HepG2 (cell line): ENCODE measurements around the gene TMEM95. TPM values are rescaled to one million over a fixed set of nuclear protein-coding genes. Genes with fewer than 3 reads are reported as not detected.

Experiments
- FLYWCH1 ChIP-seq: sonication (generic); formaldehyde crosslinking; IDR thresholded peaks from 2 replicates; pipeline ENCODE4 v1.8.1; 2023; ENCODE audit warnings: mild to moderate bottlenecking, missing genetic modification reagents
- FOXA1 ChIP-seq, 2 experiments: fragments of 450-650 bp in 1 of 2; sonication (generic) in 1 of 2; formaldehyde crosslinking in 1 of 2; IDR thresholded peaks; 2 replicates each; pipeline versions ENCODE4 v1.4.0 to v1.6.1; 2016 to 2020; ENCODE audit warnings: missing genetic modification reagents in 1 of 2
- HDAC2 ChIP-seq: sonication (generic); formaldehyde crosslinking; IDR thresholded peaks from 2 replicates; pipeline ENCODE4 v1.4.0; 2020; ENCODE audit warnings: missing genetic modification reagents
- ISX ChIP-seq: sonication (generic); formaldehyde crosslinking; conservative IDR thresholded peaks from 2 replicates; pipeline ENCODE4 v1.5.0; 2020; ENCODE audit warnings: missing genetic modification reagents
- JARID2 ChIP-seq: sonication (generic); formaldehyde crosslinking; IDR thresholded peaks from 2 replicates; pipeline ENCODE4 v1.8.1; 2023; ENCODE audit warnings: missing genetic modification reagents, inconsistent platforms; ENCODE audit not compliant: insufficient replicate concordance
- KLF12 ChIP-seq: sonication (generic); formaldehyde crosslinking; IDR thresholded peaks from 2 replicates; pipeline ENCODE4 v1.4.0; 2020; ENCODE audit warnings: missing genetic modification reagents, borderline replicate concordance
- KLF6 ChIP-seq: IDR thresholded peaks from 2 replicates; pipeline ENCODE4 v1.8.0; 2016; ENCODE audit warnings: missing biosample characterization, missing genetic modification reagents
- NONO ChIP-seq, 2 experiments: fragments of 450-650 bp in 1 of 2; sonication (generic) in 1 of 2; formaldehyde crosslinking in 1 of 2; IDR thresholded peaks in 1 of 2; conservative IDR thresholded peaks in 1 of 2; 2 replicates each; pipeline versions ENCODE4 v1.6.1 to v1.8.0; 2017 to 2022; ENCODE audit warnings: mild to moderate bottlenecking in 1 of 2, missing genetic modification reagents in 1 of 2, moderate library complexity in 1 of 2
- SMC3 ChIP-seq: IDR thresholded peaks from 2 replicates; pipeline ENCODE4 v1.6.1; 2011; ENCODE audit warnings: low read length, improper control_type of control experiment
- ZNF337 ChIP-seq: sonication (generic); formaldehyde crosslinking; IDR thresholded peaks from 2 replicates; pipeline ENCODE4 v1.5.1; 2020; ENCODE audit warnings: missing genetic modification reagents, low read depth, mild to moderate bottlenecking, borderline replicate concordance
- ZNF550 ChIP-seq: sonication (generic); formaldehyde crosslinking; IDR thresholded peaks from 2 replicates; pipeline ENCODE4 v1.4.0; 2020; ENCODE audit warnings: mild to moderate bottlenecking, missing genetic modification reagents, borderline replicate concordance
- ZNF816 ChIP-seq: sonication (generic); formaldehyde crosslinking; IDR thresholded peaks from 2 replicates; pipeline ENCODE4 v1.8.0; 2022; ENCODE audit warnings: missing genetic modification reagents, mild to moderate bottlenecking, borderline replicate concordance
- polyA plus RNA-seq, 8 experiments: library from polyadenylated mRNA; depleted of rRNA in 3 of 8; stranded (reverse) in 7 of 8; unstranded in 1 of 8; fragments of >200 nt; fragmentation: Illumina TruSeq in 4 of 8; extraction: Trizol in 4 of 8; gene quantifications; 2 replicates each; pipeline versions ENCODE4 v1.2.1 to v1.2.3, GENCODE V29; 2011 to 2016; ENCODE audit warnings: low read depth in 4 of 8, missing spikeins in 1 of 8, mixed read lengths in 1 of 8; ENCODE audit not compliant: insufficient read depth in 1 of 8
- total RNA-seq, 5 experiments: library from RNA; depleted of rRNA; stranded (reverse); fragments of >200 nt; fragmentation: Illumina TruSeq; extraction: Trizol; gene quantifications; 2 replicates each; pipeline ENCODE4 v1.2.3, GENCODE V29; 2016; ENCODE audit warnings: low read depth in 1 of 5
- TF ChIP-seq, protein P1 (sequence below): sonication (generic); formaldehyde crosslinking; IDR thresholded peaks from 2 replicates; pipeline ENCODE4 v1.8.1; 2022; ENCODE audit warnings: low read depth, mild to moderate bottlenecking, missing genetic modification reagents
- TF ChIP-seq, protein P2 (sequence below): sonication (generic); formaldehyde crosslinking; IDR thresholded peaks from 2 replicates; pipeline ENCODE4 v1.4.0; 2020; ENCODE audit warnings: missing genetic modification reagents
- TF ChIP-seq, protein P3 (sequence below): IDR thresholded peaks from 2 replicates; pipeline ENCODE4 v1.6.1; 2016; ENCODE audit warnings: low read depth
- TF ChIP-seq, protein P4 (sequence below): sonication (generic); formaldehyde crosslinking; IDR thresholded peaks from 2 replicates; pipeline ENCODE4 v1.5.1; 2020; ENCODE audit warnings: missing genetic modification reagents, mild to moderate bottlenecking, borderline replicate concordance

The TMEM95 gene
- total and polyA plus RNA-seq, 2 of the 13 experiments (the other 11 are each of a cell fraction or from before 2014, with no cell fraction given) = not detected

DNA sequence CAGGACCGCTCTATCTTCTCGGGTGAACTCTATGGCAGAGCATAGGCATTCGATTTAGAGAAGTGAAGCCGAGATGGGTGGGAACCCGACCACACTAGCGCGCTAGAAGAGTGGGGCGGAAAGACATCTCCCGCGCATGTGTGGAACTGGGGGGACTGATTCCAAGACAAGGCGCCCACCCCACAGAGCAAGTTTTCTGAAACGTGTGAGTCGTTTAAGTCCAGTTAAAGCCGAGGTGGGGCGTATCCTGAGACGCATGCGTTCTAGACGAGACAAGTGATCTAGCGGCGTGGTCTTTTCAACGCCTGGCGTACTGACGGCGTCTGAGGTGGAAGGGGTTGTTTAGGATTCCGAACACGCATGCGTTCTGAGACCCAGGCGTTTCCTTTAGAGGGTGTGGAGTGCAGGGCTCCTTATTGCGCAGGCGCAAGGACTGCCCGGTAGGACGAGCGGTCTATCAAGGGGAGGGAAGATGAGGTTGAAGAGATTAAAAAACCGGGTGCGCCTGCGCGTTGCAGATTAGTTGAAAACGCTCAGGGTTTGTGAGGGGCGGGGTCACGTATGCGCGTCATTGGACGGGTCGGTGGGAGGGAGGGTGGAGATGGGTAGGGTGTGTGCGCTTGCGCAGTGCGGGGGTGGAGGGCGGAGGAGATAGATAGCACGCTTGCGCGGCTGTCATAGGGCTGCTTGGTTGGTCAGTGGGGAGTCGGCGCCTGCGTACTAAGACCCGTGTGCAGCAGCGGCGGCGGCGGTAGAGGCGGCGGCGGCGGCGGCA lies 47.9 kb upstream of the TMEM95 start, which contains the start of gene EIF5A (continued):
- TF ChIP-seq, protein P1, sequence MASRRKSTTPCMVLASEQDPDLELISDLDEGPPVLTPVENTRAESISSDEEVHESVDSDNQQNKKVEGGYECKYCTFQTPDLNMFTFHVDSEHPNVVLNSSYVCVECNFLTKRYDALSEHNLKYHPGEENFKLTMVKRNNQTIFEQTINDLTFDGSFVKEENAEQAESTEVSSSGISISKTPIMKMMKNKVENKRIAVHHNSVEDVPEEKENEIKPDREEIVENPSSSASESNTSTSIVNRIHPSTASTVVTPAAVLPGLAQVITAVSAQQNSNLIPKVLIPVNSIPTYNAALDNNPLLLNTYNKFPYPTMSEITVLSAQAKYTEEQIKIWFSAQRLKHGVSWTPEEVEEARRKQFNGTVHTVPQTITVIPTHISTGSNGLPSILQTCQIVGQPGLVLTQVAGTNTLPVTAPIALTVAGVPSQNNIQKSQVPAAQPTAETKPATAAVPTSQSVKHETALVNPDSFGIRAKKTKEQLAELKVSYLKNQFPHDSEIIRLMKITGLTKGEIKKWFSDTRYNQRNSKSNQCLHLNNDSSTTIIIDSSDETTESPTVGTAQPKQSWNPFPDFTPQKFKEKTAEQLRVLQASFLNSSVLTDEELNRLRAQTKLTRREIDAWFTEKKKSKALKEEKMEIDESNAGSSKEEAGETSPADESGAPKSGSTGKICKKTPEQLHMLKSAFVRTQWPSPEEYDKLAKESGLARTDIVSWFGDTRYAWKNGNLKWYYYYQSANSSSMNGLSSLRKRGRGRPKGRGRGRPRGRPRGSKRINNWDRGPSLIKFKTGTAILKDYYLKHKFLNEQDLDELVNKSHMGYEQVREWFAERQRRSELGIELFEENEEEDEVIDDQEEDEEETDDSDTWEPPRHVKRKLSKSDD = peak; percentile 53; the same call in 1 of the 2 replicates
- no peak for TF ChIP-seq ISX
- TF ChIP-seq FOXA1 (IDR thresholded peaks at IDR 0.05) = no peak
- 0 out of 2 replicates have a peak, but pooled peaks have one; percentile 7 for TF ChIP-seq FOXA1 (CRISPR knock-in tag; IDR thresholded peaks at IDR 0.05)
- no peak for TF ChIP-seq ZNF550 (CRISPR knock-in tag)
- peak; percentile 74 for TF ChIP-seq KLF12 (CRISPR knock-in tag)
- no peak for TF ChIP-seq NONO (IDR thresholded peaks at IDR 0.05)
- peak; percentile 64; the same call in 1 of the 2 replicates for TF ChIP-seq NONO (CRISPR knock-in tag; conservative IDR thresholded peaks at IDR 0.05)
- no peak for TF ChIP-seq ZNF816 (CRISPR knock-in tag)
- 0 out of 2 replicates have a peak, but pooled peaks have one; percentile 58 for TF ChIP-seq ZNF337 (CRISPR knock-in tag)
- TF ChIP-seq FLYWCH1 (CRISPR knock-in tag) = no peak
- TF ChIP-seq, protein P2, sequence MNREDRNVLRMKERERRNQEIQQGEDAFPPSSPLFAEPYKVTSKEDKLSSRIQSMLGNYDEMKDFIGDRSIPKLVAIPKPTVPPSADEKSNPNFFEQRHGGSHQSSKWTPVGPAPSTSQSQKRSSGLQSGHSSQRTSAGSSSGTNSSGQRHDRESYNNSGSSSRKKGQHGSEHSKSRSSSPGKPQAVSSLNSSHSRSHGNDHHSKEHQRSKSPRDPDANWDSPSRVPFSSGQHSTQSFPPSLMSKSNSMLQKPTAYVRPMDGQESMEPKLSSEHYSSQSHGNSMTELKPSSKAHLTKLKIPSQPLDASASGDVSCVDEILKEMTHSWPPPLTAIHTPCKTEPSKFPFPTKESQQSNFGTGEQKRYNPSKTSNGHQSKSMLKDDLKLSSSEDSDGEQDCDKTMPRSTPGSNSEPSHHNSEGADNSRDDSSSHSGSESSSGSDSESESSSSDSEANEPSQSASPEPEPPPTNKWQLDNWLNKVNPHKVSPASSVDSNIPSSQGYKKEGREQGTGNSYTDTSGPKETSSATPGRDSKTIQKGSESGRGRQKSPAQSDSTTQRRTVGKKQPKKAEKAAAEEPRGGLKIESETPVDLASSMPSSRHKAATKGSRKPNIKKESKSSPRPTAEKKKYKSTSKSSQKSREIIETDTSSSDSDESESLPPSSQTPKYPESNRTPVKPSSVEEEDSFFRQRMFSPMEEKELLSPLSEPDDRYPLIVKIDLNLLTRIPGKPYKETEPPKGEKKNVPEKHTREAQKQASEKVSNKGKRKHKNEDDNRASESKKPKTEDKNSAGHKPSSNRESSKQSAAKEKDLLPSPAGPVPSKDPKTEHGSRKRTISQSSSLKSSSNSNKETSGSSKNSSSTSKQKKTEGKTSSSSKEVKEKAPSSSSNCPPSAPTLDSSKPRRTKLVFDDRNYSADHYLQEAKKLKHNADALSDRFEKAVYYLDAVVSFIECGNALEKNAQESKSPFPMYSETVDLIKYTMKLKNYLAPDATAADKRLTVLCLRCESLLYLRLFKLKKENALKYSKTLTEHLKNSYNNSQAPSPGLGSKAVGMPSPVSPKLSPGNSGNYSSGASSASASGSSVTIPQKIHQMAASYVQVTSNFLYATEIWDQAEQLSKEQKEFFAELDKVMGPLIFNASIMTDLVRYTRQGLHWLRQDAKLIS (CRISPR knock-in tag) = no peak
- TF ChIP-seq HDAC2 (CRISPR knock-in tag) = no peak
- TF ChIP-seq, protein P3, sequence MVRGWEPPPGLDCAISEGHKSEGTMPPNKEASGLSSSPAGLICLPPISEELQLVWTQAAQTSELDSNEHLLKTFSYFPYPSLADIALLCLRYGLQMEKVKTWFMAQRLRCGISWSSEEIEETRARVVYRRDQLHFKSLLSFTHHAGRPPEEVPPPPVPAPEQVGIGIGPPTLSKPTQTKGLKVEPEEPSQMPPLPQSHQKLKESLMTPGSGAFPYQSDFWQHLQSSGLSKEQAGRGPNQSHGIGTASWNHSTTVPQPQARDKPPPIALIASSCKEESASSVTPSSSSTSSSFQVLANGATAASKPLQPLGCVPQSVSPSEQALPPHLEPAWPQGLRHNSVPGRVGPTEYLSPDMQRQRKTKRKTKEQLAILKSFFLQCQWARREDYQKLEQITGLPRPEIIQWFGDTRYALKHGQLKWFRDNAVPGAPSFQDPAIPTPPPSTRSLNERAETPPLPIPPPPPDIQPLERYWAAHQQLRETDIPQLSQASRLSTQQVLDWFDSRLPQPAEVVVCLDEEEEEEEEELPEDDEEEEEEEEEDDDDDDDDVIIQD (CRISPR knock-in tag) = peak; percentile 49; the same call in 1 of the 2 replicates
- TF ChIP-seq KLF6 (CRISPR knock-in tag) = no peak; the same call in 1 of the 2 replicates
- TF ChIP-seq, protein P4, sequence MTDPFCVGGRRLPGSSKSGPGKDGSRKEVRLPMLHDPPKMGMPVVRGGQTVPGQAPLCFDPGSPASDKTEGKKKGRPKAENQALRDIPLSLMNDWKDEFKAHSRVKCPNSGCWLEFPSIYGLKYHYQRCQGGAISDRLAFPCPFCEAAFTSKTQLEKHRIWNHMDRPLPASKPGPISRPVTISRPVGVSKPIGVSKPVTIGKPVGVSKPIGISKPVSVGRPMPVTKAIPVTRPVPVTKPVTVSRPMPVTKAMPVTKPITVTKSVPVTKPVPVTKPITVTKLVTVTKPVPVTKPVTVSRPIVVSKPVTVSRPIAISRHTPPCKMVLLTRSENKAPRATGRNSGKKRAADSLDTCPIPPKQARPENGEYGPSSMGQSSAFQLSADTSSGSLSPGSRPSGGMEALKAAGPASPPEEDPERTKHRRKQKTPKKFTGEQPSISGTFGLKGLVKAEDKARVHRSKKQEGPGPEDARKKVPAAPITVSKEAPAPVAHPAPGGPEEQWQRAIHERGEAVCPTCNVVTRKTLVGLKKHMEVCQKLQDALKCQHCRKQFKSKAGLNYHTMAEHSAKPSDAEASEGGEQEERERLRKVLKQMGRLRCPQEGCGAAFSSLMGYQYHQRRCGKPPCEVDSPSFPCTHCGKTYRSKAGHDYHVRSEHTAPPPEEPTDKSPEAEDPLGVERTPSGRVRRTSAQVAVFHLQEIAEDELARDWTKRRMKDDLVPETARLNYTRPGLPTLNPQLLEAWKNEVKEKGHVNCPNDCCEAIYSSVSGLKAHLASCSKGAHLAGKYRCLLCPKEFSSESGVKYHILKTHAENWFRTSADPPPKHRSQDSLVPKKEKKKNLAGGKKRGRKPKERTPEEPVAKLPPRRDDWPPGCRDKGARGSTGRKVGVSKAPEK (CRISPR knock-in tag) = no peak
- no peak for TF ChIP-seq SMC3
- TF ChIP-seq JARID2 (CRISPR knock-in tag) = peak; percentile 49
